HepG2 (cell line): ENCODE data around the gene RNF40. TPM values are rescaled to one million over a fixed set of nuclear protein-coding genes. Genes with fewer than 3 reads are reported as not detected.

ENCODE experiments used
- ISL2 ChIP-seq: sonication (generic); formaldehyde crosslinking; IDR thresholded peaks from 2 replicates; pipeline ENCODE4 v1.5.0; 2020; ENCODE audit warnings: missing genetic modification reagents
- MAFF ChIP-seq: IDR thresholded peaks from 2 replicates; pipeline ENCODE4 v1.6.1; 2011; ENCODE audit warnings: low read depth, low read length, improper control_type of control experiment
- MBD4 ChIP-seq: IDR thresholded peaks from 2 replicates; pipeline ENCODE4 v1.6.1; 2012; ENCODE audit warnings: low read length, inconsistent platforms, borderline replicate concordance
- MLX ChIP-seq: IDR thresholded peaks from 2 replicates; pipeline ENCODE4 v1.6.1; 2016
- MYNN ChIP-seq: sonication (generic); formaldehyde crosslinking; IDR thresholded peaks from 2 replicates; pipeline ENCODE4 v1.4.0; 2020; ENCODE audit warnings: mild to moderate bottlenecking, low read depth, missing genetic modification reagents
- PATZ1 ChIP-seq: sonication (generic); formaldehyde crosslinking; IDR thresholded peaks from 2 replicates; pipeline ENCODE4 v1.4.0; 2020; ENCODE audit warnings: missing genetic modification reagents
- RELA ChIP-seq: sonication (generic); formaldehyde crosslinking; IDR thresholded peaks from 2 replicates; pipeline ENCODE4 v1.4.0; 2020; ENCODE audit warnings: missing genetic modification reagents
- RXRB ChIP-seq: IDR thresholded peaks from 2 replicates; pipeline ENCODE4 v1.6.1; 2016; ENCODE audit warnings: borderline replicate concordance, missing genetic modification reagents, missing compliant biosample characterization
- SALL1 ChIP-seq: sonication (generic); formaldehyde crosslinking; IDR thresholded peaks from 2 replicates; pipeline ENCODE4 v1.8.0; 2022; ENCODE audit warnings: mild to moderate bottlenecking, missing genetic modification reagents
- SP4 ChIP-seq: sonication (generic); formaldehyde crosslinking; IDR thresholded peaks from 2 replicates; pipeline ENCODE4 v1.8.1; 2023; ENCODE audit warnings: mild to moderate bottlenecking, missing genetic modification reagents
- TEAD2 ChIP-seq: sonication (generic); formaldehyde crosslinking; IDR thresholded peaks from 2 replicates; pipeline ENCODE4 v1.9.0; 2021; ENCODE audit warnings: missing genetic modification reagents
- TIGD3 ChIP-seq: sonication (generic); formaldehyde crosslinking; IDR thresholded peaks from 2 replicates; pipeline ENCODE4 v1.5.1; 2020; ENCODE audit warnings: mild to moderate bottlenecking, missing genetic modification reagents, borderline replicate concordance
- ZBTB38 ChIP-seq: sonication (generic); formaldehyde crosslinking; IDR thresholded peaks from 2 replicates; pipeline ENCODE4 v1.5.1; 2020; ENCODE audit warnings: mild to moderate bottlenecking, missing genetic modification reagents
- ZFP36 ChIP-seq: fragments of 150-350 bp; IDR thresholded peaks from 2 replicates; pipeline ENCODE4 v1.6.1; 2018; ENCODE audit warnings: borderline replicate concordance, low read length, low read depth; ENCODE audit not compliant: partially characterized antibody
- ZNF124 ChIP-seq: sonication (generic); formaldehyde crosslinking; IDR thresholded peaks from 2 replicates; pipeline ENCODE4 v1.4.0; 2020; ENCODE audit warnings: missing genetic modification reagents
- ZNF552 ChIP-seq: sonication (generic); formaldehyde crosslinking; IDR thresholded peaks from 2 replicates; pipeline ENCODE4 v1.9.0; 2022; ENCODE audit warnings: missing genetic modification reagents, mild to moderate bottlenecking, borderline replicate concordance
- ZNF615 ChIP-seq: sonication (generic); formaldehyde crosslinking; IDR thresholded peaks from 2 replicates; pipeline ENCODE4 v1.5.0; 2020; ENCODE audit warnings: mild to moderate bottlenecking, missing genetic modification reagents, borderline replicate concordance
- ZNF629 ChIP-seq: sonication (generic); formaldehyde crosslinking; conservative IDR thresholded peaks from 2 replicates; pipeline ENCODE4 v1.5.0; 2020; ENCODE audit warnings: missing genetic modification reagents
- ZNF773 ChIP-seq: sonication (generic); formaldehyde crosslinking; IDR thresholded peaks from 2 replicates; pipeline ENCODE4 v1.4.0; 2020; ENCODE audit warnings: missing genetic modification reagents, borderline replicate concordance
- ZNF883 ChIP-seq: sonication (generic); formaldehyde crosslinking; IDR thresholded peaks from 2 replicates; pipeline ENCODE4 v1.5.1; 2020; ENCODE audit warnings: mild to moderate bottlenecking, missing genetic modification reagents; ENCODE audit errors: not compliant biosample characterization
- ZSCAN29 ChIP-seq: sonication (generic); formaldehyde crosslinking; conservative IDR thresholded peaks from 2 replicates; pipeline ENCODE4 v1.4.0; 2020; ENCODE audit warnings: mild to moderate bottlenecking, missing genetic modification reagents
- polyA plus RNA-seq, 8 experiments: library from polyadenylated mRNA; depleted of rRNA in 3 of 8; stranded (reverse) in 7 of 8; unstranded in 1 of 8; fragments of >200 nt; fragmentation: Illumina TruSeq in 4 of 8; extraction: Trizol in 4 of 8; gene quantifications; 2 replicates each; pipeline versions ENCODE4 v1.2.1 to v1.2.3, GENCODE V29; 2011 to 2016; ENCODE audit warnings: low read depth in 4 of 8, missing spikeins in 1 of 8, mixed read lengths in 1 of 8; ENCODE audit not compliant: insufficient read depth in 1 of 8
- total RNA-seq, 5 experiments: library from RNA; depleted of rRNA; stranded (reverse); fragments of >200 nt; fragmentation: Illumina TruSeq; extraction: Trizol; gene quantifications; 2 replicates each; pipeline ENCODE4 v1.2.3, GENCODE V29; 2016; ENCODE audit warnings: low read depth in 1 of 5
- TF ChIP-seq, protein P1 (sequence below): sonication (generic); formaldehyde crosslinking; IDR thresholded peaks from 2 replicates; pipeline ENCODE4 v1.5.1; 2020; ENCODE audit warnings: mild to moderate bottlenecking, moderate library complexity, missing genetic modification reagents
- TF ChIP-seq, protein P2 (sequence below): sonication (generic); formaldehyde crosslinking; IDR thresholded peaks from 2 replicates; pipeline ENCODE4 v1.4.0; 2020; ENCODE audit warnings: missing genetic modification reagents

The RNF40 gene
- total and polyA plus RNA-seq, 2 of the 13 experiments (the other 11 are each of a cell fraction or from before 2014, with no cell fraction given) = 84.0 to 85.6 TPM

DNA sequence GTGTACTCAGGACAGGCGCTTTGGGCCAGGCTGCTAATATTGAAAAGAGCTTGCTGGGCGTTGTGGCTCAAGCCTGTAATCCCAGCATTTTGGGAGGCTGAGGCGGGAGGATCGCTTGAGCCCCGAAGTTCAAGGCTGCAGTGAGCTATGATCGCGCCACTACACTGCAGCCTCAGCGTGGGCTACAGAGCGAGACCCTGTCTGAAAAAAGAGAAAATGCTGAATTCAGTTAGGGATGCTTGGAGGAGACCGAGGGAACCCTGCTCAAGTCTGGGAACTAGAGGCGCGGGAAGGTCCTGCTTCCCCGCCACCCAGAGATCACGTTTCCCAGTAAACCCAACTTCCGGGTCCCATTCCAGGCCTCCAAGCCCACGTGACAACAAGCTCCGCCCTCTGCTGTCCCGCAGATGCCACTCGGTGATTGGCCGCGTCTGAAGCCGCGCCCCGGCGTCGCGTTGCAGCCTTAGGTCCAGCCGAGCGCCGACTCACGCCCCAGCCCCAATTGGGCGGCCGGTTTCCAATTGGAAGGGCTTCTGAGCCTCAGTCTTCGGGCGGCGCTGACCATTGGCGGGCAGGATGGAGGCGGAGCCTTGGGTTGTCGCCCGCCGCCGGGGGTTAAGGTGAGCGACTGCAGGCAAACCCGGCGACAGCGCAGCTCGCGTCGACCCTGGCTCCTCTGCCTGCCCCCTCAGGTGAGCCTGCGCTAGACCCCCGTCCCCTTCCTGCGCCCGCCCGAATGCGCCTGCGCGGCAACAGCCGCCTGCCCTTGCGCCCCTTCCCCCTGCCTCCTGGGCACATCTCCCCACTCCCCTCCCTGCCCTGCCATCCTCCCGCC, 14.1 kb upstream of the RNF40 start, which contains the start of gene PHKG2 (continued):
- TF ChIP-seq TIGD3 (CRISPR knock-in tag) (peak; percentile 57; the same call in 1 of the 2 replicates), ZSCAN29 (CRISPR knock-in tag) (no peak), ZNF773 (CRISPR knock-in tag) (no peak), RXRB (CRISPR knock-in tag) (peak; percentile 29; the same call in 1 of the 2 replicates), SALL1 (CRISPR knock-in tag) (peak; percentile 75), PATZ1 (no peak; the same call in none of the 2 replicates), MYNN (CRISPR knock-in tag) (no peak), ZNF552 (CRISPR knock-in tag) (no peak; the same call in 1 of the 2 replicates), ZNF124 (CRISPR knock-in tag) (no peak), ISL2 (CRISPR knock-in tag) (no peak; the same call in 1 of the 2 replicates), ZNF615 (CRISPR knock-in tag) (no peak), ZBTB38 (peak; percentile 74; the same call in 1 of the 2 replicates), TEAD2 (CRISPR knock-in tag) (no peak), RELA (CRISPR knock-in tag) (no peak), ZNF629 (no peak), SP4 (CRISPR knock-in tag) (peak; percentile 88), ZFP36 (no peak), ZNF883 (CRISPR knock-in tag) (no peak), MAFF (no peak), MBD4 (no peak), MLX (no peak)
- TF ChIP-seq, protein P1, sequence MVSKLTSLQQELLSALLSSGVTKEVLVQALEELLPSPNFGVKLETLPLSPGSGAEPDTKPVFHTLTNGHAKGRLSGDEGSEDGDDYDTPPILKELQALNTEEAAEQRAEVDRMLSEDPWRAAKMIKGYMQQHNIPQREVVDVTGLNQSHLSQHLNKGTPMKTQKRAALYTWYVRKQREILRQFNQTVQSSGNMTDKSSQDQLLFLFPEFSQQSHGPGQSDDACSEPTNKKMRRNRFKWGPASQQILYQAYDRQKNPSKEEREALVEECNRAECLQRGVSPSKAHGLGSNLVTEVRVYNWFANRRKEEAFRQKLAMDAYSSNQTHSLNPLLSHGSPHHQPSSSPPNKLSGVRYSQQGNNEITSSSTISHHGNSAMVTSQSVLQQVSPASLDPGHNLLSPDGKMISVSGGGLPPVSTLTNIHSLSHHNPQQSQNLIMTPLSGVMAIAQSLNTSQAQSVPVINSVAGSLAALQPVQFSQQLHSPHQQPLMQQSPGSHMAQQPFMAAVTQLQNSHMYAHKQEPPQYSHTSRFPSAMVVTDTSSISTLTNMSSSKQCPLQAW (CRISPR knock-in tag) = peak; percentile 70
- TF ChIP-seq, protein P2, sequence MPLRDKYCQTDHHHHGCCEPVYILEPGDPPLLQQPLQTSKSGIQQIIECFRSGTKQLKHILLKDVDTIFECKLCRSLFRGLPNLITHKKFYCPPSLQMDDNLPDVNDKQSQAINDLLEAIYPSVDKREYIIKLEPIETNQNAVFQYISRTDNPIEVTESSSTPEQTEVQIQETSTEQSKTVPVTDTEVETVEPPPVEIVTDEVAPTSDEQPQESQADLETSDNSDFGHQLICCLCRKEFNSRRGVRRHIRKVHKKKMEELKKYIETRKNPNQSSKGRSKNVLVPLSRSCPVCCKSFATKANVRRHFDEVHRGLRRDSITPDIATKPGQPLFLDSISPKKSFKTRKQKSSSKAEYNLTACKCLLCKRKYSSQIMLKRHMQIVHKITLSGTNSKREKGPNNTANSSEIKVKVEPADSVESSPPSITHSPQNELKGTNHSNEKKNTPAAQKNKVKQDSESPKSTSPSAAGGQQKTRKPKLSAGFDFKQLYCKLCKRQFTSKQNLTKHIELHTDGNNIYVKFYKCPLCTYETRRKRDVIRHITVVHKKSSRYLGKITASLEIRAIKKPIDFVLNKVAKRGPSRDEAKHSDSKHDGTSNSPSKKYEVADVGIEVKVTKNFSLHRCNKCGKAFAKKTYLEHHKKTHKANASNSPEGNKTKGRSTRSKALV (CRISPR knock-in tag) = no peak
